ENCODE measurements around the gene DTYMK.

DTYMK gene

GRCh38 chr2:241645056-241645914, 41.3 kb downstream of the DTYMK start:
- peaks cover 11% of the 10 kb centered on the region for H3K36me3 ChIP-seq (ENCODE audit: insufficient read depth, low read length)
- H3K4me1 ChIP-seq (ENCODE audit: insufficient read depth, low read length): peaks cover 8% of the 10 kb centered on the region
- H3K4me3 ChIP-seq (ENCODE audit: low read length): no peak overlapping the region
- peaks cover 4% of the 10 kb centered on the region for H3K9me3 ChIP-seq (ENCODE audit: low read length)
- no peaks in the 10 kb centered on the region for H3K27me3 ChIP-seq (ENCODE audit: insufficient read depth, low read length)
- H2AFZ ChIP-seq (ENCODE audit: low read depth, low read length): no peak overlapping the region

- Histone ChIP-seq H3K36me3 (ENCODE audit: insufficient read depth, low read length) (peaks cover 15% of the 10 kb centered on the region), H3K27me3 (ENCODE audit: insufficient read depth, low read length) (no peaks in the 10 kb centered on the region), H3K4me3 (ENCODE audit: low read length) (no peak overlapping the region), H3K9me3 (ENCODE audit: low read length) (peaks cover 11% of the 10 kb centered on the region), H2AFZ (ENCODE audit: low read depth, low read length) (no peak overlapping the region), H3K4me1 (ENCODE audit: insufficient read depth, low read length) (peaks cover 9% of the 10 kb centered on the region)
Measured at GRCh38 chr2:241641631-241642030, 45.0 kb downstream of the DTYMK start.

GRCh38 chr2:241640165-241640795, 46.3 kb downstream of the DTYMK start:
- H3K4me3 ChIP-seq (ENCODE audit: low read length): no peak overlapping the region
- H3K4me1 ChIP-seq (ENCODE audit: insufficient read depth, low read length): peaks cover 13% of the 10 kb centered on the region
- H3K27me3 ChIP-seq (ENCODE audit: insufficient read depth, low read length): no peaks in the 10 kb centered on the region
- peaks cover 8% of the 10 kb centered on the region for H3K9me3 ChIP-seq (ENCODE audit: low read length)
- no peak overlapping the region for H2AFZ ChIP-seq (ENCODE audit: low read depth, low read length)
- H3K36me3 ChIP-seq (ENCODE audit: insufficient read depth, low read length): peaks cover 10% of the 10 kb centered on the region

GRCh38 chr2:241639385-241639784, 47.2 kb downstream of the DTYMK start:
- Histone ChIP-seq H2AFZ (ENCODE audit: low read depth, low read length) (no peak overlapping the region), H3K9me3 (ENCODE audit: low read length) (peaks cover 7% of the 10 kb centered on the region), H3K36me3 (ENCODE audit: insufficient read depth, low read length) (peaks cover 8% of the 10 kb centered on the region), H3K4me1 (ENCODE audit: insufficient read depth, low read length) (peaks cover 13% of the 10 kb centered on the region), H3K4me3 (ENCODE audit: low read length) (peak overlapping the region; percentile 93), H3K27me3 (ENCODE audit: insufficient read depth, low read length) (no peaks in the 10 kb centered on the region)

GRCh38 chr2:241638940-241639339, 47.7 kb downstream of the DTYMK start:
- peak overlapping the region; percentile 93 for H3K4me3 ChIP-seq (ENCODE audit: low read length)
- peaks cover 7% of the 10 kb centered on the region for H3K9me3 ChIP-seq (ENCODE audit: low read length)
- H3K4me1 ChIP-seq (ENCODE audit: insufficient read depth, low read length): peaks cover 13% of the 10 kb centered on the region
- no peak overlapping the region for H2AFZ ChIP-seq (ENCODE audit: low read depth, low read length)
- H3K27me3 ChIP-seq (ENCODE audit: insufficient read depth, low read length): no peaks in the 10 kb centered on the region
- H3K36me3 ChIP-seq (ENCODE audit: insufficient read depth, low read length): peaks cover 6% of the 10 kb centered on the region

- H3K4me1 ChIP-seq (ENCODE audit: insufficient read depth, low read length): peaks cover 13% of the 10 kb centered on the region
- H2AFZ ChIP-seq (ENCODE audit: low read depth, low read length): no peak overlapping the region
- no peaks in the 10 kb centered on the region for H3K27me3 ChIP-seq (ENCODE audit: insufficient read depth, low read length)
- H3K4me3 ChIP-seq (ENCODE audit: low read length): peak overlapping the region; percentile 93
- H3K9me3 ChIP-seq (ENCODE audit: low read length): peaks cover 7% of the 10 kb centered on the region
- H3K36me3 ChIP-seq (ENCODE audit: insufficient read depth, low read length): peaks cover 15% of the 10 kb centered on the region
Measured at GRCh38 chr2:241637795-241638660, 48.6 kb downstream of the DTYMK start.

- peaks cover 13% of the 10 kb centered on the region for H3K4me1 ChIP-seq (ENCODE audit: insufficient read depth, low read length)
- H3K9me3 ChIP-seq (ENCODE audit: low read length): peaks cover 7% of the 10 kb centered on the region
- peaks cover 23% of the 10 kb centered on the region for H3K36me3 ChIP-seq (ENCODE audit: insufficient read depth, low read length)
- peak within 1 kb of the TSS; percentile 93 for H3K4me3 ChIP-seq (ENCODE audit: low read length)
- H3K27me3 ChIP-seq (ENCODE audit: insufficient read depth, low read length): no peaks in the 10 kb centered on the region
- H2AFZ ChIP-seq (ENCODE audit: low read depth, low read length): peak within 1 kb of the TSS; percentile 81
Measured at GRCh38 chr2:241637018-241637794, 49.4 kb downstream of the DTYMK start, which contains the start of the genes ATG4B and THAP4. TSS of gene ATG4B (plus strand) at chr2:241637693. CDS start at chr2:241637715, 22 bp downstream. TSS of gene THAP4 (minus strand) at chr2:241637158. CDS start at chr2:241637017, 141 bp downstream.

GRCh38 chr2:241636182-241637017, 50.2 kb downstream of the DTYMK start:
- Histone ChIP-seq H3K4me3 (ENCODE audit: low read length) (peak overlapping the region; percentile 93), H2AFZ (ENCODE audit: low read depth, low read length) (no peak overlapping the region), H3K9me3 (ENCODE audit: low read length) (peaks cover 7% of the 10 kb centered on the region), H3K27me3 (ENCODE audit: insufficient read depth, low read length) (no peaks in the 10 kb centered on the region), H3K36me3 (ENCODE audit: insufficient read depth, low read length) (peaks cover 31% of the 10 kb centered on the region), H3K4me1 (ENCODE audit: insufficient read depth, low read length) (peaks cover 13% of the 10 kb centered on the region)

- Histone ChIP-seq H3K4me1 (ENCODE audit: insufficient read depth, low read length) (peaks cover 13% of the 10 kb centered on the region), H3K4me3 (ENCODE audit: low read length) (peak overlapping the region; percentile 93), H3K27me3 (ENCODE audit: insufficient read depth, low read length) (no peaks in the 10 kb centered on the region), H3K36me3 (ENCODE audit: insufficient read depth, low read length) (peaks cover 33% of the 10 kb centered on the region), H2AFZ (ENCODE audit: low read depth, low read length) (no peak overlapping the region), H3K9me3 (ENCODE audit: low read length) (peaks cover 7% of the 10 kb centered on the region)
Measured at GRCh38 chr2:241635756-241636155, 50.9 kb downstream of the DTYMK start.

GRCh38 chr2:241633561-241633960, 53.1 kb downstream of the DTYMK start:
- Histone ChIP-seq H3K36me3 (ENCODE audit: insufficient read depth, low read length) (peaks cover 37% of the 10 kb centered on the region), H3K9me3 (ENCODE audit: low read length) (no peaks in the 10 kb centered on the region)

GRCh38 chr2:241632478-241633325, 53.9 kb downstream of the DTYMK start:
- Histone ChIP-seq H3K36me3 (ENCODE audit: insufficient read depth, low read length) (peaks cover 45% of the 10 kb centered on the region), H2AFZ (ENCODE audit: low read depth, low read length) (no peak overlapping the region), H3K27me3 (ENCODE audit: insufficient read depth, low read length) (no peaks in the 10 kb centered on the region), H3K9me3 (ENCODE audit: low read length) (no peaks in the 10 kb centered on the region), H3K4me1 (ENCODE audit: insufficient read depth, low read length) (peaks cover 4% of the 10 kb centered on the region), H3K4me3 (ENCODE audit: low read length) (no peak overlapping the region)

More at GRCh38 chr2:241633561-241633960, 53.1 kb downstream of the DTYMK start:
- Histone ChIP-seq H3K4me1 (ENCODE audit: insufficient read depth, low read length) (peaks cover 7% of the 10 kb centered on the region), H3K27me3 (ENCODE audit: insufficient read depth, low read length) (no peaks in the 10 kb centered on the region), H2AFZ (ENCODE audit: low read depth, low read length) (no peak overlapping the region), H3K4me3 (ENCODE audit: low read length) (no peak overlapping the region)

Measured in neuron (in vitro differentiated cells).